ENCODE measurements around the gene PLCB1. TPM values are rescaled to one million over a fixed set of nuclear protein-coding genes. Genes with fewer than 3 reads are reported as not detected.
"Not testable (repeated sequence)": the region's sequence is repeated elsewhere in the genome, so short reads cannot be mapped to it uniquely, and the experiment has no call there.

Gene PLCB1
- total RNA-seq, 1 experiment from 2014 or later, result 2.9 TPM

DNA sequence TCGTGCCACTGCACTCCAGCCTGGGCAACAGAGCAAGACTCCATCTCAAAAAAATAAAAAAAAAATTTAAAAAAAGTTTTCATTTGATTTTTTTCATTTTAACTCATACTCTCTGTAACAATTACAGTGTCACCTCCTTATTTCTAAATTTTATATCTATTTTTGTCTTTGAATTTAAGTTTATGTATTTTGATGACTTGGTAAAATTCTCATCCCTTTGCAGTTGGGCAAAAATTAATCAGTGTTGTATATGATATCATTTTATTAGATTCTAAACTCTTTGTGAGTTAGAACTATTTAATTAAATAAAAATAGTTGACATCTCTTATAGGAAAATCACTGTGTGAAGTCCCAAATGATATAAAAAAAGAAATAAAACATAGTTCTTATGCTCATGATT, 270.7 kb downstream of the PLCB1 start:
- DNase-seq (ENCODE audit: low read depth), result no peak

- DNase-seq (ENCODE audit: low read depth), result no peak
Measured at GRCh38 chr20:8404912-8405635, 273.0 kb downstream of the PLCB1 start.

- no peak for DNase-seq (ENCODE audit: low read depth)
Measured at GRCh38 chr20:8406391-8406790, 274.3 kb downstream of the PLCB1 start.

- DNase-seq (ENCODE audit: low read depth), result no peak
Measured at GRCh38 chr20:8408587-8409307, 276.7 kb downstream of the PLCB1 start.

DNA sequence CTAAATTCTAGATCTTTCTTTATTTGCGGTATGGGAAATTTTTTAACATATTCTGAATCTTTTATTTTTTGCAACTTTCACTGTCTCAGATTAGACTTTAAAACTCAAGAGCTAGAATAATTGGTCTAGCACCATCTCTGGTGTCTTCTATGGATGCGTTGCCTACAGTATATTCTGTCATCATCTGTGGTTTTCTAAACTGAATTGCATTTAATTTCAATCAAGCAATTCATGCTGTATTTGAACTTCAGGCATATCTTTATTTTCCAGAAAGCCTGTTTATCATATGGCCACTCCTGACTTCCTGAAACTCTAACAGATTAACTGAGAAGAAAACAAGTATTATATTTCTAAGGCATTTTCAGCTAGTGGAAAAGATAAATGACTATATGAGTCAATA, 281.6 kb downstream of the PLCB1 start:
- DNase-seq (ENCODE audit: low read depth), result no peak

DNA sequence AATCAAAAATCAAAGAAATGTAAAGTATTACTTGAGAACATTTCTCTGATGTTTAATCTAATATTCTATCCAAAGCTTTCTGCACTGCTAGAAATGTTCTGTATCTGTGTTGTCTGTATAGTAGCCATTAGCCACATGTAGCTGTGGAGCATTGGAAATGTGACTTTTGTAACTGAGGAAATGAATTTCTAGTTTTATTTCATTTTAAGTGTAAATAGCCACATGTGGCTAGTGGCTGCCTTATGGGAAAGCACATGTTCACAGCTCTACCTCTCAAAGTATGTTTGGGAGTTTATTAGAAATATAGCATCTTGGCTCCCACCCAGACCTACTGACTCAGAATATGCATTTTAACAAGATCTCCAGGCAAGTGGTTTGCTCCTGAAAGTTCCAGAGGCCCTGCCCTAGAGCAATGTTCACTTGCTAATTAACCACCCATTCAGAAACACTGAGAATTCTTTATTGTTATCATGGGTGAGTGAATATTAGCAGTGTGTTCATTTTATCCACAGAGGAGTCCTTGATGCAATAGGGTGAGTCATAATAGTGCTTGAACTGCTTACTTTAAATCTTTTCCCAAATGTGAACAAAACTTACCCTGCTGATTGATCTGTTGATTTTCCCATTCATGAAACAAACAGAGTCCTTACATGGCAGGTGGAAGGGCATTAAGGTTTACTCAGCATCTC, 282.7 kb downstream of the PLCB1 start:
- peak; percentile 51 for DNase-seq (ENCODE audit: low read depth)

DNA sequence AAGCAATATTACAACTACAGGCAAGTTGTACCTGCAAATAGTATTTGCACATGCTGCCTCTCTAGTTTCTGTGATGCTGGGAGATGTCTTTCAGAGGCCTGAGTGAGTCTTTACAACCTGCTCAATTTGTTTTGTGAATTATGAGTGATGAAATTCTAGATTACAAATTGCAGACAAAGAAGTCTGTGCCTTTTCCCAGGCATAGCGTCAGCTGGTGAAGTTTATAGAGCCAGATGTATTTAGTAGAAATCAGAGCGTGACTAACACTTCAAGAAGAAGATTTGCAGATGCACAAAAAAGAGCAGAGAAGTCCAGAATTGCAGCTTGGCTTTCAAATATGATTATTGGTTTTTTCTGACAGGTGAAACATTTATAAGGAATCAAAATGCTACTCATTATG, 289.9 kb downstream of the PLCB1 start:
- DNase-seq (ENCODE audit: low read depth), result no peak

GRCh38 chr20:8423482-8423881, 291.4 kb downstream of the PLCB1 start:
- DNase-seq (ENCODE audit: low read depth), result no peak

DNA sequence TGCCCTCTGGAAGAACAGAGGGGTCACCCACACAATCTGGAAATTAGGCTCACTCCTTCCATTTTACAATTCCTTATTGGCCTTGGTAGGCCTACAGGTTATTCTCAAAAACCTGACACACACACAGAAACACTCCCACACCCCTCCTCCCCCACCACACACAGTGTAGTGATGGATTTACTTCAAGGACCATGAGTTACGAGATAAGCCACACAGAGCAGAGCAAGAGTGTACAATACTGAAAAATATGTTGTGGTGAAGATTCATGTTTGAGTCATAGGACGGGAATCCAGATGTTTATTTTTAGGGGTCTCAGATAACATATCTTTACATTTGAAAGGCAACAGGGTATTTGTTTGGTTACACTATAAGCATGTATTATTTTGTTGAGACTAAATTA, 291.9 kb downstream of the PLCB1 start:
- peak; percentile 73 for DNase-seq (ENCODE audit: low read depth)

- no peak for DNase-seq (ENCODE audit: low read depth)
Measured at GRCh38 chr20:8425016-8425415, 292.9 kb downstream of the PLCB1 start.

GRCh38 chr20:8425802-8426201, 293.7 kb downstream of the PLCB1 start:
- no peak for DNase-seq (ENCODE audit: low read depth)

DNA sequence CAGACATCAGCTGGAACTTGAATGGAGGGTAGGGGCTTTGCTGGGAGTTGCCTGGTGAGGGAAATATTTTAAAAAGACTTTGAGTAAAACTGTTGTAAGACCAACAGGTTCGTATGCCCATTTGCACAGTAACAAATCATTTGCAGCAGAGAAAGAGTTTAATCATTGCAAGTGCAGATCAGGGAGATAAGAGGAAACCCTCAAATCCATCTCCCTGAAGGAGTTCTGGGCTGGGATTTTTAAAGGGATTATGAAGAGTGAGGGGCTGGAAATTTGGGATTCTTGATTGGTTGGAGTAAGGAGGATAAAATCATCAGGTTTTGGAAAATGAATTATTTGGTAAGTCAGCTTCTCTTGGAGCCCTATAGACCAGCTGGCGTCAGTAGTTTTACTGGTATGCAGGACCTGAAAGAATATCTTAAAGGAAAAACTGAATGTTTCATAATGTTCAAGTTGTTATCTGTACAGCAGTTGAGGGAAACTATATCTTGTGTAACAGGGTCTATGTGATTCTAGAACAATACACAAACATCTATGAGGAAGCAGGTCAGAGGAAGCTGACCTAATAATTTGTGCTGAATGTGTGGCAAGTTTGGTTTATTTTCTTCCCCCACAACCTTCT, 295.5 kb downstream of the PLCB1 start:
- no peak for DNase-seq (ENCODE audit: low read depth)

GRCh38 chr20:8428988-8429387, 296.9 kb downstream of the PLCB1 start:
- DNase-seq (ENCODE audit: low read depth), result no peak

DNA sequence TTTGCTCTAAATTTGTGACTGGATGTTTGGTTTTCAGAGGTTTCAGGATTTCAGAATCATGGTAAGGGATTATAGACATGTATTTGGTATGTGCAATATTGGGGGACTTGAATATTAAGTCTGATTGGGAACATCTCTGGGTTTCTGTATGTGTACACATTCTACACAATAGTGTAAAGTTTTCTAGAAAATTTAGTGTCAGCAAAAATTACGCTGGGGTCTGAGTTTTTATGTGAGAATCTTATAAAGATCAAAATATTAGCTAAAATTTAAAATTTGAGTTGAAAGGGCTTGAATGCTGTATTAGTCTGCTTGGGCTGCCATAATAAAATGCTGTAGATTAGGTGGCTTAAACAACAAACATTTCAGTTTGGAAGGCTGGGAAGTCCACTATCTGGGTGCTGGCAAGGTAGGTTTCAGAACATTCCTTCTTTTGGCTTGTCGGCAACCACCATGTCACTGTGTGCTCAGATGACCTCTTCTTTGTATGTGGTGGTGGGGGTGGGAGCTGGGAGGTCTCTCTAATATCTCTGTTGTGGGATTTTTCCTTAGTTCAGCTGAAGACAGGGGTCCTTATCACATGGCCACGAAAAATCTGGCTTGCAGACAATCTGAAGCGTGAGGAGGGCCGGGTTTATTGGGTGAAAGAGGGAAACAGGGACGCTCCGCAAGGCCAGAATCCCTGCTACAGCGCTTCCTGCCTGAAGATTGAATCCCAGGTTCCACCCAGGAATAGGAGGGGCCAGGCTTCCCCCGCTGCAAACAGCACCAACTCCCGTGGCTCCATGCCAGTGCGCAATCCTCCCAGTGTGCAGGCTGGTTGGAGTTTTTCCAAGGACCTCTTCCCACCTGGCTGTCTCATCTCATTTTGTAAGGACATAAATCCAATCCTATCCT, 299.7 kb downstream of the PLCB1 start:
- no peak for DNase-seq (ENCODE audit: low read depth)

- DNase-seq (ENCODE audit: low read depth), result no peak
Measured at GRCh38 chr20:8432435-8433148, 300.5 kb downstream of the PLCB1 start.

DNA sequence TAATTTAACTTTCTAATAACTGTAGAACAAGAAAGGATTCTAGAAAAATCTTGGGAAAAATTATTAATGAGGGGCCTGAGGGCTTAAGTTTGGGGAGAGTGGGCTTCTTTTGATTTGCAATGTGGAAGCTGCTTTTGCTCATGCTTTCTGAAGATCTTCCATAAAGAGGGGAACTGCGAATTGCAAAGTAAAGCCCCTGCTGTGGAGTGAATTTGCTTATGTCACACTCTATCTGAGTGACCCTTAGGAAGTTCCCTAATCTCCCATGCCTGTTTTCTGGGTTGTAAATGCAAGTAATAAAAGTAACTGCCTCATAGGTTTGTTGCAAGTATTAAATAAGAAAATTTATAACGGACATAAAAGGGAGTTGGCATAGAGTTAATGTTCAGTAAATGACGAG, 301.2 kb downstream of the PLCB1 start:
- DNase-seq (ENCODE audit: low read depth), result no peak

DNA sequence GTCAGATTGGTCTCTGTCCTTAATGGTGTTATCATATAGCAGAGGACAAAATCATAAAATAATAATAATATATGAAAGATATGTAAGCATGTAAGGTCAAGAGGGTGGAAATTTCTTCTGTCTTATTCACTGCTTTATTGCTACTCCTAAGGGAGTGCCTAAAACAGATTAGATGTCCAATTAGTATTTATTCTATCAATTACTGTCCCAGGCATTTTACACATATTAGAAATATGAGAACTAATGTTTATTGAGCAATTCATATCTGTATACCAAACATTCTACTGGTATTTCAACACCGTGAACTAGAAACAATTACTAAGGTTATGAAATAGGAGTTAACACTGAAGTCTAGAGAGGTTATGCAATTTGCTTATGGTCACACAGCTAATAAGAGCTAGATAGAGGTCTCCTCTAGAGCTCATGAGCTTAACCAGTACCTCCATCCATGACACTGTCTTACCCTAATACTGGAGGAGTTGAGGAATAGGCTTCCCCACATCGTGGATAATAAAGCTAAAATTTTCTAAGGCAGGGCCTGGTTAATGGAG, 302.3 kb downstream of the PLCB1 start:
- no peak for DNase-seq (ENCODE audit: low read depth)

GRCh38 chr20:8435285-8436035, 303.4 kb downstream of the PLCB1 start:
- no peak for DNase-seq (ENCODE audit: low read depth)

- not testable (repeated sequence) for DNase-seq (ENCODE audit: low read depth)
Measured at GRCh38 chr20:8436938-8437337, 304.9 kb downstream of the PLCB1 start.

DNA sequence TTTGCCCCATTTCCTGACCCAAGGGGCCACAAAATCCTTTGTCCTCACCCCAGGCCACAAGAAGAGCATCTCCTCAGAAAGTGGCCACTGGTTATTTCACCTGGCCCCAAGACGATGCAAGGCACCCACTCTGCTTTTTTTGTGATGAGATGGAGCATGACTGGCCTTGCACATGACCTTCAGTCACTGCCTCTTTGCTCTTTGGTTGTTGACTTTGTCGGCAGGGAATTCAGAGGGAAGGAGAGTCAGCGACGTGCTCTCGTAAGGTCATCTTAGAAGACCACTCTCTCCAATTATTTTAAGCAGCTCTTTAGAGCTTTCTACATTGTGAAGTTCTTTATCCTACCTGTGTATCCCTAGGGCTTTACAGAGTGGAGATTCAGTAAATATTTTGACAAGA, 306.7 kb downstream of the PLCB1 start:
- DNase-seq (ENCODE audit: low read depth), result no peak

All from Daoy (cell line).